B cell (primary cell): ENCODE data around the gene CHCHD3. TPM values are rescaled to one million over a fixed set of nuclear protein-coding genes. Genes with fewer than 3 reads are reported as not detected.

Experiments
- ATAC-seq: fragments of 200-7000 bp; cut with Tn5 transposase; one replicate; pipeline ENCODE4 v1.10.0; 2021; ENCODE audit warnings: low read depth, mild to moderate bottlenecking, moderate number of reproducible peaks, moderate library complexity
- CTCF ChIA-PET: fragments of 350-600 bp; sonication (Branson Sonifier 250); formaldehyde crosslinking; loops from one replicate; lab custom pipeline; 2021; ENCODE audit warnings: antibody characterized with exemption, inconsistent platforms; lab: Charles Lee
- POLR2A ChIA-PET: fragments of 350-600 bp; sonication (Branson Sonifier 250); formaldehyde crosslinking; loops from one replicate; lab custom pipeline; 2021; ENCODE audit warnings: antibody characterized with exemption; lab: Charles Lee
- DNase-seq: peaks from one replicate; pipeline ENCODE4 v3.0.0; 2013
- H2AFZ ChIP-seq: 2 replicates; pipeline ENCODE4 v1.6.1; 2012; ENCODE audit warnings: mild to moderate bottlenecking, low read depth, low read length; ENCODE audit not compliant: insufficient read depth, poor library complexity, severe bottlenecking
- H3K27ac ChIP-seq, 2 donors: 1 replicate in 1 of 2; 2 replicates in 1 of 2; pipeline ENCODE4 v1.5.1; 2012 to 2013; ENCODE audit warnings: low read length in 2 of 2, mild to moderate bottlenecking in 2 of 2, moderate library complexity in 1 of 2
- H3K27me3 ChIP-seq, 4 experiments: fragments of 200-600 bp in 1 of 4; sonication (generic) in 1 of 4; replicated peaks in 1 of 4; 1 replicate in 2 of 4; 2 replicates in 2 of 4; pipeline versions ENCODE4 v1.6.1 to v1.7.0; 2013 to 2016; ENCODE audit warnings: low read length in 3 of 4, mild to moderate bottlenecking in 2 of 4, mixed read lengths in 1 of 4, moderate library complexity in 1 of 4; ENCODE audit not compliant: insufficient read depth in 4 of 4, control insufficient read depth in 3 of 4; ENCODE audit errors: control extremely low read depth in 1 of 4
- H3K36me3 ChIP-seq, 2 experiments: replicated peaks in 1 of 2; 1 replicate in 1 of 2; 2 replicates in 1 of 2; pipeline versions ENCODE4 v1.6.1 to v1.7.1; 2013; ENCODE audit warnings: low read length in 1 of 2; ENCODE audit not compliant: insufficient read depth in 2 of 2, control insufficient read depth in 1 of 2; ENCODE audit errors: control extremely low read depth in 1 of 2, extremely low read depth in 1 of 2
- H3K4me1 ChIP-seq, 2 donors: fragments of 200-600 bp in 1 of 2; sonication (generic) in 1 of 2; 1 replicate in 1 of 2; 2 replicates in 1 of 2; pipeline versions ENCODE4 v1.5.1 to v1.6.1; 2013 to 2017; ENCODE audit warnings: low read length in 2 of 2; ENCODE audit not compliant: control insufficient read depth in 2 of 2, insufficient read depth in 2 of 2
- H3K4me2 ChIP-seq: replicated peaks from 2 replicates; pipeline ENCODE3; 2012; ENCODE audit warnings: mild to moderate bottlenecking, low read depth, low read length; ENCODE audit not compliant: poor library complexity, severe bottlenecking
- H3K4me3 ChIP-seq, 5 experiments: fragments of 200-600 bp in 1 of 5; sonication (generic) in 1 of 5; 1 replicate in 3 of 5; 2 replicates in 2 of 5; pipeline versions ENCODE4 v1.5.1 to v1.7.0; 2011 to 2016; ENCODE audit warnings: low read length in 4 of 5, mild to moderate bottlenecking in 4 of 5, low read depth in 2 of 5, control low read depth in 1 of 5, moderate library complexity in 1 of 5; ENCODE audit not compliant: insufficient read depth in 1 of 5; ENCODE audit errors: control extremely low read depth in 1 of 5, extremely low read depth in 1 of 5
- H3K79me2 ChIP-seq: fragments of 200-600 bp; sonication (generic); one replicate; pipeline ENCODE4 v1.6.0; 2016; ENCODE audit warnings: low read length; ENCODE audit not compliant: control insufficient read depth, insufficient read depth
- H3K9ac ChIP-seq: fragments of 200-600 bp; sonication (generic); 2 replicates; pipeline ENCODE4 v1.6.1; 2017; ENCODE audit warnings: mild to moderate bottlenecking, low read length, moderate library complexity
- H3K9me3 ChIP-seq, 3 donors: one replicate each; pipeline versions ENCODE4 v1.6.1 to v1.7.1; 2013; ENCODE audit warnings: low read length in 2 of 3; ENCODE audit not compliant: control insufficient read depth in 2 of 3, insufficient read depth in 1 of 3; ENCODE audit errors: control extremely low read depth in 1 of 3
- H4K20me1 ChIP-seq: 2 replicates; pipeline ENCODE4 v1.6.0; 2012; ENCODE audit warnings: mild to moderate bottlenecking, low read length; ENCODE audit not compliant: insufficient read depth, control insufficient read depth, poor library complexity, severe bottlenecking
- H3K27ac Mint-ChIP-seq: one replicate; pipeline ENCODE4 v1.8.0; 2021; ENCODE audit warnings: mixed read lengths
- H3K27me3 Mint-ChIP-seq: one replicate; pipeline ENCODE4 v1.8.0; 2021; ENCODE audit warnings: mixed read lengths
- H3K4me1 Mint-ChIP-seq: one replicate; pipeline ENCODE4 v1.8.0; 2021; ENCODE audit warnings: mixed read lengths
- H3K4me3 Mint-ChIP-seq: one replicate; pipeline ENCODE4 v1.8.0; 2021; ENCODE audit warnings: mixed read lengths
- H3K9me3 Mint-ChIP-seq: one replicate; pipeline ENCODE4 v1.8.0; 2022; ENCODE audit warnings: mixed read lengths; ENCODE audit not compliant: insufficient read depth
- CTCF ChIP-seq: fragments of 200-600 bp; IDR thresholded peaks from one replicate; pipeline ENCODE4 v1.8.0; 2022; ENCODE audit warnings: antibody characterized with exemption, mild to moderate bottlenecking
- EZH2 ChIP-seq: IDR thresholded peaks from 2 replicates; pipeline ENCODE4 v1.6.1; 2012; ENCODE audit warnings: borderline replicate concordance, low read depth, mild to moderate bottlenecking, moderate library complexity, low read length; ENCODE audit not compliant: insufficient read depth, poor library complexity, severe bottlenecking
- WGBS: methylation state at CpG from one replicate; pipeline ENCODE4 v1.1.5; 2013; ENCODE audit warnings: missing lambda C conversion rate; ENCODE audit not compliant: insufficient coverage; 5-methylcytosine and 5-hydroxymethylcytosine counted together
- intact Hi-C: fragments of 100-400 bp; cut with micrococcal nuclease; formaldehyde crosslinking; loops from one replicate; pipeline ENCODE4 v1.10.0; 2022
- polyA plus RNA-seq: library from polyadenylated mRNA; depleted of rRNA; stranded (reverse); fragments of >200 nt; gene quantifications from 2 replicates; pipeline ENCODE4 v1.2.3, GENCODE V29; 2012
- total RNA-seq, 2 donors: library from RNA; stranded (reverse); fragments of 120-200 nt in 1 of 2; gene quantifications; 1 replicate in 1 of 2; 2 replicates in 1 of 2; pipeline versions ENCODE4 v1.2.3 to v1.2.4, GENCODE V29; 2013 to 2022

CHCHD3 gene
- total and polyA plus RNA-seq, 2 donors (not counting 1 experiment from before 2014, with no cell fraction given) = 20.1 to 38.4 TPM

DNA sequence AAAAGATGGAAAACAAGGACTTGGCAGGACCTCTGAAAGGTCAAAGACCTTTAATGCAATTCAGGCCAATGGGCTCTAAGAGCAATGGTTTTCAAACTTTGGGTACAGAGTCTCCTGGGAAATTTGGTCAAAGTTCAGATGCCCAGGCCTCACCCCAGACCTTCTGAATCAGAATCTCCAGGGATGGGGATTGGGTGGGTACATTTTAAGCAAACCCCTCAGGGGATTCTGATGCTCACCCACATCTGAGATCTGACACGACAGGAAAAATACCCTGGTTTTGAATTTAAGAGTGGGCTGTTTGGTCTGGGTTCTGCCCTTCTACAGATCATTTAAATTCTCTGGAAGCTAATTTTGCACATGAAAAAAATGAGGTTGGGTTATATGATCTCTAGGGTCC lies 290.9 kb downstream of the CHCHD3 start:
- Histone ChIP-seq H3K4me1 (no peaks in the 10 kb centered on the region), H3K9ac (no peak overlapping the region), H3K27me3 (no peaks in the 10 kb centered on the region), H3K79me2 (no peaks in the 10 kb centered on the region), H3K4me3 (no peak overlapping the region), H3K27ac (no peak overlapping the region), H4K20me1 (no peaks in the 10 kb centered on the region), H2AFZ (no peak overlapping the region), H3K9me3 (no peaks in the 10 kb centered on the region), H3K4me2 (no peak overlapping the region), H3K36me3 (peaks cover 0 to 30% of the 10 kb centered on the region in 2 experiments)
- no peaks in the 10 kb centered on the region for H3K9me3 Mint-ChIP-seq
- no CpG with 5 or more reads among the region's 1 CpG for WGBS
- no peak for DNase-seq
- no peaks in the 10 kb centered on the region for H3K4me1 Mint-ChIP-seq
- CTCF ChIA-PET = no interaction called here
- no peaks in the 10 kb centered on the region for H3K27me3 Mint-ChIP-seq
- intact Hi-C loops = no loop called here
- TF ChIP-seq EZH2 (no peak), CTCF (no peak)
- no peak overlapping the region for H3K27ac Mint-ChIP-seq
- no peak for ATAC-seq
- H3K4me3 Mint-ChIP-seq = no peak overlapping the region
- POLR2A ChIA-PET = no interaction called here

DNA sequence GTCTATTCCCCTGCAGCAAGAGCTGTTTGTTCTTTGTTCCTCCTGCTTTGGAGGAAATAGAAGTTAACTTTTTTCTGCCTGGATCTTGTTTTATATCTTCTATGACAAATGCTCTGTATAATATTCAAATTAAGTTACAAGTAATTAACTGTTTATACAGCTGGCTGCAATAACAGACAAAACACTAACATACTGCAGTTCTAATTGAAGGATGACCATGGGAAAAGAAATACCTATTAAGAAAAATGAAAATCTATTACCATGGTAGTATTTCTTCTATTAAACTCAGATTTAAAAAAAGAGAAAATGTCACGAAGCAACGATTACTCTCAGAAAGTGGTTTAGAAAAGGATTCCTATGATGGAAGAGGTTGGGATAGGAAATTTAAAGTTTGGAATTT lies 291.8 kb downstream of the CHCHD3 start:
- no peak for ATAC-seq
- DNase-seq = no peak
- H3K27ac ChIP-seq = no peak overlapping the region
- H3K4me2 ChIP-seq = no peak overlapping the region
- ChIA-PET POLR2A (no interaction called here), CTCF (no interaction called here)
- H3K4me3 ChIP-seq = no peak overlapping the region
- H3K27me3 ChIP-seq = no peaks in the 10 kb centered on the region
- Mint-ChIP-seq H3K9me3 (no peaks in the 10 kb centered on the region), H3K27ac (no peak overlapping the region), H3K4me3 (no peak overlapping the region), H3K27me3 (no peaks in the 10 kb centered on the region), H3K4me1 (no peaks in the 10 kb centered on the region)
- H4K20me1 ChIP-seq = no peaks in the 10 kb centered on the region
- no peaks in the 10 kb centered on the region for H3K4me1 ChIP-seq
- intact Hi-C loops = no loop called here
- no peak overlapping the region for H2AFZ ChIP-seq
- no peak overlapping the region for H3K9ac ChIP-seq
- WGBS = no CpG with 5 or more reads among the region's 2 CpGs
- no peaks in the 10 kb centered on the region for H3K79me2 ChIP-seq
- no peaks in the 10 kb centered on the region for H3K9me3 ChIP-seq
- TF ChIP-seq EZH2 (no peak), CTCF (no peak)
- H3K36me3 ChIP-seq = peaks cover 0 to 26% of the 10 kb centered on the region in 2 experiments
